PFSK-1 (cell line): ENCODE measurements around the gene AP1B1.

ENCODE experiments used
- FOXP2 ChIP-seq: optimal IDR thresholded peaks from 2 replicates; pipeline ENCODE3; 2011; ENCODE audit warnings: borderline replicate concordance, control low read depth, inconsistent platforms; ENCODE audit not compliant: insufficient read depth; ENCODE audit errors: extremely low read length, extremely low read depth
- POLR2AphosphoS5 ChIP-seq: IDR thresholded peaks from 2 replicates; pipeline ENCODE4 v1.6.1; 2012; ENCODE audit warnings: low read depth, mild to moderate bottlenecking, control low read depth, low read length, moderate library complexity
- SIN3A ChIP-seq: IDR thresholded peaks from 2 replicates; pipeline ENCODE4 v1.6.1; 2012; ENCODE audit warnings: mild to moderate bottlenecking, low read length, moderate library complexity, borderline replicate concordance; ENCODE audit not compliant: insufficient read depth
- TAF1 ChIP-seq: IDR thresholded peaks from 2 replicates; pipeline ENCODE4 v1.6.1; 2012; ENCODE audit warnings: low read length, control low read depth, borderline replicate concordance; ENCODE audit not compliant: insufficient read depth
- TF ChIP-seq, protein P1 (sequence below), 2 experiments: IDR thresholded peaks; 2 replicates each; pipeline versions ENCODE4 v1.6.1 to v1.8.0; 2011 to 2012; ENCODE audit warnings: low read depth in 2 of 2, low read length in 2 of 2, control low read depth in 1 of 2, inconsistent platforms in 1 of 2, mild to moderate bottlenecking in 1 of 2, moderate library complexity in 1 of 2; ENCODE audit not compliant: insufficient read depth in 1 of 2

Gene AP1B1

DNA sequence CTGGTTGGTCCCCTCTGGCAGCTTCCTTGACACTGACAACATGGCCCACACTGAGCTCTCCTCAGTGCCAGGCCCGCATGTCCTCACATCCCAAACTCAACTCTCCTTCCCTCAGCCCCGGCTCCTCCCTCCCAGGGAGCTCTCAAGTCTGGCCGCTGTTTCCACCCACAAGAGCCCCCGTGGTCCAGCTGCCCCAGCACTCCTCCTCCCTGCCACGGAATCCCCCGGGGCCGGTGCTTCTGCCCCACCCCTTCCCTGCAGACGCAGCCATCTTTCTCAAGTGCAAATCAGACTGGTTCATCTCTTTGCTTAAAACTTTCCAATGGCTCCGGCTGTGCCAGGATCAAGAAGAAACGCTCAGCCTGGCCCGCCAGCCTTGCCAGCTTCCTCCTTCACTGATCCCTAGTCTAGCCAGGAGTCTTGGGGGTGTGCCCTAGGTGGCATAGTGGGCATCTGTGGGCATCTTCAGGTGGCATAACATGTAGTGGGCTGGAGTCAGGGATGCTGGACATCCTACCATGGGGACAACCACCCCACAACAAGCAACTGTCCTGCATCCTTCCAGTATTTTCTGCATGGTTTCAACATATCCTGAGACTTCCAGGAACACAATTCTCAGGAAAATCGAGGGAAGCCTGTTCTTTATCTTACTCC, 50.6 kb downstream of the AP1B1 start:
- TF ChIP-seq POLR2AphosphoS5 (no peak), SIN3A (no peak), FOXP2 (no peak), TAF1 (no peak)
- TF ChIP-seq, protein P1, sequence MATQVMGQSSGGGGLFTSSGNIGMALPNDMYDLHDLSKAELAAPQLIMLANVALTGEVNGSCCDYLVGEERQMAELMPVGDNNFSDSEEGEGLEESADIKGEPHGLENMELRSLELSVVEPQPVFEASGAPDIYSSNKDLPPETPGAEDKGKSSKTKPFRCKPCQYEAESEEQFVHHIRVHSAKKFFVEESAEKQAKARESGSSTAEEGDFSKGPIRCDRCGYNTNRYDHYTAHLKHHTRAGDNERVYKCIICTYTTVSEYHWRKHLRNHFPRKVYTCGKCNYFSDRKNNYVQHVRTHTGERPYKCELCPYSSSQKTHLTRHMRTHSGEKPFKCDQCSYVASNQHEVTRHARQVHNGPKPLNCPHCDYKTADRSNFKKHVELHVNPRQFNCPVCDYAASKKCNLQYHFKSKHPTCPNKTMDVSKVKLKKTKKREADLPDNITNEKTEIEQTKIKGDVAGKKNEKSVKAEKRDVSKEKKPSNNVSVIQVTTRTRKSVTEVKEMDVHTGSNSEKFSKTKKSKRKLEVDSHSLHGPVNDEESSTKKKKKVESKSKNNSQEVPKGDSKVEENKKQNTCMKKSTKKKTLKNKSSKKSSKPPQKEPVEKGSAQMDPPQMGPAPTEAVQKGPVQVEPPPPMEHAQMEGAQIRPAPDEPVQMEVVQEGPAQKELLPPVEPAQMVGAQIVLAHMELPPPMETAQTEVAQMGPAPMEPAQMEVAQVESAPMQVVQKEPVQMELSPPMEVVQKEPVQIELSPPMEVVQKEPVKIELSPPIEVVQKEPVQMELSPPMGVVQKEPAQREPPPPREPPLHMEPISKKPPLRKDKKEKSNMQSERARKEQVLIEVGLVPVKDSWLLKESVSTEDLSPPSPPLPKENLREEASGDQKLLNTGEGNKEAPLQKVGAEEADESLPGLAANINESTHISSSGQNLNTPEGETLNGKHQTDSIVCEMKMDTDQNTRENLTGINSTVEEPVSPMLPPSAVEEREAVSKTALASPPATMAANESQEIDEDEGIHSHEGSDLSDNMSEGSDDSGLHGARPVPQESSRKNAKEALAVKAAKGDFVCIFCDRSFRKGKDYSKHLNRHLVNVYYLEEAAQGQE (IDR thresholded peaks at IDR 0.05; ENCODE audit: insufficient read depth in 1 of 2, low read depth in 2 of 2, low read length in 2 of 2): no peak

- TF ChIP-seq SIN3A: no peak
- no peak for TF ChIP-seq POLR2AphosphoS5
- no peak for TF ChIP-seq TAF1
- no peak for TF ChIP-seq FOXP2
- TF ChIP-seq, protein P1 (IDR thresholded peaks at IDR 0.05; ENCODE audit: insufficient read depth in 1 of 2, low read depth in 2 of 2, low read length in 2 of 2): no peak
Observed at GRCh38 chr22:29336751-29337490, 51.4 kb downstream of the AP1B1 start.

DNA sequence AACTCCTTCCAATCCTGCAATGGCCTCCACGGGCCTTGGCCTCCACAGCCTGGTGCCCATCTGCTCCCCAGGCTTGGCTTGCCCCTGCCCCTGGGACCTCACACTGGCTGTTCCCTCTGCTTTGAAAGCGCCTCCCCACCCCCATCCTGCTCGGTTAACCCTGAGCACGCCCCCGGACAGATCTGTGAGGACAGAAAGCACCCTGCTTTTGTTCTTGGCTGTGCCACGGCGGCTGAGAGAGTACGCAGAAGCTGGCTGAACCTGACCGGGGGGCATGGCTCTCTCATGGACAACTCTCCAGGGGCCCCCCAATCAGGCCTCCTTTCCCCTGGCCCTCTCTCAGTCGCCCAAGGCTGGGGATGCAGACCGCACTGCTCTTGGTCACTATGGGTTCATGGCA, 52.7 kb downstream of the AP1B1 start:
- TF ChIP-seq SIN3A (no peak), POLR2AphosphoS5 (no peak), FOXP2 (no peak), TAF1 (no peak)
- TF ChIP-seq, protein P1 (IDR thresholded peaks at IDR 0.05; ENCODE audit: insufficient read depth in 1 of 2, low read depth in 2 of 2, low read length in 2 of 2): no peak

DNA sequence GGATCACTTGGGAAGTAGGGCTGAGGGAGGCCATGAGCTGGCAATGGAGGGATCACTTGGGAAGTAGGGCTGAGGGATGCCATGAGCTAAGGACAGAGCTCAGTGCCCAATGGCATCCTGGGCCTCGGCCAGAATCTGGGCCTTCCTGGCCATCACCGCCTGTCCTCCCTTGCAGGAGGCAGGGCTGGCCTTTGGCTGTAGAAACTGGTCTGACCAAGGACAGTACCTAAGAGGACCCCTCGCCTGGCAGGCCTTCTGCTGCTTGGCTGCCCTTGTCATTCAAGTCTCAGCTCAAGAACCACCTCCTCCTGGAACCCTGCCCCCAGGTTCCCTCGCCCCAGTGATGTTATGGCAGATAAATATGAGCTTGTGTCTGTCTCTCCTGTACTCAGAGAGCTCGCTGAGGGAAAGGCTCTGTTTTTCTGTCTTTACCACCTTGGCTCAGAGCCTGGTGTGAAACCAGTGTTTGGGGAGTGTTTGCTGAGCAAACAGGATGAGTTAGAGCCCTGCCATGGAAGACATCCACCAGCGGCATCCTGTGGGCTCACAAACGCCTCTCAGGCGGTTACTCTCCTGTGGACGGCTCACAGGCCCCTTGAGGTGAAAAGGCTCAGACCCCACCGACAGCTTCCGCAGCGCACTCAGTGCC, 53.5 kb downstream of the AP1B1 start:
- TF ChIP-seq SIN3A (no peak), TAF1 (no peak), POLR2AphosphoS5 (no peak)
- TF ChIP-seq, protein P1 (IDR thresholded peaks at IDR 0.05; ENCODE audit: insufficient read depth in 1 of 2, low read depth in 2 of 2, low read length in 2 of 2): no peak
